Measurements from ENCODE around the gene ROBO1. TPM values are rescaled to one million over a fixed set of nuclear protein-coding genes. Genes with fewer than 3 reads are reported as not detected.
"Not testable (repeated sequence)": the region's sequence is repeated elsewhere in the genome, so short reads cannot be mapped to it uniquely, and the experiment has no call there.

ROBO1 gene
- total and polyA plus RNA-seq, 4 donors: 1.0 to 30.3 (median 3.9) TPM

DNA sequence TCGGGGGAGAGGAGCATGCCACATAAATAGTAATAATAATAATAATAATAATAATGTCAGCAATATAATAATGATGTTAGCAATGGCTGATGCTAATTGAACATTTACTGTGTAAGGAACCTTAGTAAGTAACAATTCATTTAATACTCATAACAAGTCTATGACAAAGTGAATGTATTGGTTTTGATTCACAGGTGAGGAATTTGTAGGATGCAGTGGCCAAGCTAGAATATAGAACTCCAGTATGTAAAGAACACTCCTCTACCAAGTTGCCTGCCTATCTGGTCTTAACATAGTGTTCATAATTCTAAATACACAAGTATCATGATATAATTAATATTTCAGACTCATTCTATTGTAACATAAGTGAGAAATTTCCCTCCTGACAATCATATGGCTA lies 1016.5 kb downstream of the ROBO1 start:
- no peaks in the 10 kb centered on the region for H3K9me3 ChIP-seq (ENCODE audit: control insufficient read depth in 4 of 4, low read length in 3 of 4)
- TF ChIP-seq GABPA (IDR thresholded peaks at IDR 0.05 in 1 of 2, conservative IDR thresholded peaks at IDR 0.05 in 1 of 2) (no peak), FOXA2 (IDR thresholded peaks at IDR 0.05) (no peak), JUND (IDR thresholded peaks at IDR 0.05) (no peak), REST (IDR thresholded peaks at IDR 0.05) (no peak), SP1 (IDR thresholded peaks at IDR 0.05) (no peak), YY1 (IDR thresholded peaks at IDR 0.05) (no peak), NR2F2 (IDR thresholded peaks at IDR 0.05) (no peak), TAF1 (conservative IDR thresholded peaks at IDR 0.05) (no peak), ZBTB33 (IDR thresholded peaks at IDR 0.05) (no peak)
- H3K4me3 ChIP-seq (ENCODE audit: low read depth in 1 of 3, low read length in 3 of 3): no peak overlapping the region
- no peak overlapping the region for H3K9ac ChIP-seq (ENCODE audit: low read depth in 1 of 2, low read length in 2 of 2)
- H3K27ac ChIP-seq (ENCODE audit: low read depth in 1 of 2, low read length in 2 of 2): no peak overlapping the region
- no peak for DNase-seq (ENCODE audit: low spot score)
- H3K36me3 ChIP-seq (ENCODE audit: control insufficient read depth in 4 of 4, insufficient read depth in 3 of 4, low read depth in 1 of 4, low read length in 3 of 4): no peaks in the 10 kb centered on the region
- no peaks in the 10 kb centered on the region for H3K27me3 ChIP-seq (ENCODE audit: control insufficient read depth in 4 of 4, insufficient read depth in 4 of 4, low read length in 3 of 4)
- H3K4me1 ChIP-seq (ENCODE audit: control insufficient read depth in 4 of 4, insufficient read depth in 4 of 4, low read length in 3 of 4): no peaks in the 10 kb centered on the region
- WGBS: 84% methylated on average over 1 of the region's 1 CpG

DNA sequence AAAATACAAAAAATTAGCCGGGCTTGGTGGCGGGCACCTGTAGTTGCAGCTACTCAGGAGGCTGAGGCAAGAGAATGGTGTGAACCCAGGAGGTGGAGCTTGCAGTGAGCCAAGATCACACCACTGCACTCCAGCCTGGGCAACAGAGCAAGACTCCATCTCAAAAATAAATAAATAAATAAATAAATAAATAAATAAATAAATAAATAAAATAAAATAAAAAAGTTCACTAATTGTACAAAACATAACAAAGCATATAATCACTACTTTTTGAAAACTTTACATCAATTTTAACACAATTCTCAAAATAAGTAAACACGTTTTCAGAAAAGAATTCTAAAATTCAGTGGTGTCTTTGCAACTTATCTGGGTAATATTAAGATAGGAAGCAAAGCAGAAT lies 1017.5 kb downstream of the ROBO1 start:
- WGBS: 81% methylated on average over 3 of the region's 3 CpGs
- H3K27ac ChIP-seq (ENCODE audit: low read depth in 1 of 2, low read length in 2 of 2); H3K9ac ChIP-seq (ENCODE audit: low read depth in 1 of 2, low read length in 2 of 2); H3K9me3 ChIP-seq (ENCODE audit: control insufficient read depth in 4 of 4, low read length in 3 of 4); H3K4me1 ChIP-seq (ENCODE audit: control insufficient read depth in 4 of 4, insufficient read depth in 4 of 4, low read length in 3 of 4); H3K36me3 ChIP-seq (ENCODE audit: control insufficient read depth in 4 of 4, insufficient read depth in 3 of 4, low read depth in 1 of 4, low read length in 3 of 4); H3K27me3 ChIP-seq (ENCODE audit: control insufficient read depth in 4 of 4, insufficient read depth in 4 of 4, low read length in 3 of 4); H3K4me3 ChIP-seq (ENCODE audit: low read depth in 1 of 3, low read length in 3 of 3); DNase-seq (ENCODE audit: low spot score): not testable (repeated sequence)

DNA sequence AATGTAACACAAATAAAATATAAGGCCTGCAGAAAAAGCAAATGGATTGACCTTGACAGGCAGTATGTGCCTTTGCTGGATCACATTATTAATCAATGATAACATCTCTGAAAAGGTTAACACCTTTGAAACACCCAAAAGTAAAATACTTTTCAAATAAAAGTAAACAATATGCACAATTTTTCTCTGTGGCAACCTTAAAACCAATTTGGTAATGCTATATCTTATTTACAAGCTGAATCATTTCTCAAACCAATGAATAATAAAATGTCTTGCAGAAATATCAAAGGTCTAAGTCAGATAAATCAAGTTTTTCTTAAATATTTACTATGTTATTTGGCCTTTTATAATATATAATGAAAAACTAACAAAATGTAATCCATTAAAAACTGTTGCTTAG lies 1018.7 kb downstream of the ROBO1 start:
- Histone ChIP-seq H3K4me3 (ENCODE audit: low read depth in 1 of 3, low read length in 3 of 3) (no peak overlapping the region), H3K27me3 (ENCODE audit: control insufficient read depth in 4 of 4, insufficient read depth in 4 of 4, low read length in 3 of 4) (no peaks in the 10 kb centered on the region), H3K36me3 (ENCODE audit: control insufficient read depth in 4 of 4, insufficient read depth in 3 of 4, low read depth in 1 of 4, low read length in 3 of 4) (no peaks in the 10 kb centered on the region), H3K9ac (ENCODE audit: low read depth in 1 of 2, low read length in 2 of 2) (no peak overlapping the region), H3K27ac (ENCODE audit: low read depth in 1 of 2, low read length in 2 of 2) (no peak overlapping the region), H3K9me3 (ENCODE audit: control insufficient read depth in 4 of 4, low read length in 3 of 4) (no peaks in the 10 kb centered on the region), H3K4me1 (ENCODE audit: control insufficient read depth in 4 of 4, insufficient read depth in 4 of 4, low read length in 3 of 4) (no peaks in the 10 kb centered on the region)
- no peak for DNase-seq (ENCODE audit: low spot score)
- TF ChIP-seq FOXA2 (IDR thresholded peaks at IDR 0.05): no peak
- no peak for TF ChIP-seq TAF1 (conservative IDR thresholded peaks at IDR 0.05)
- TF ChIP-seq SP1 (IDR thresholded peaks at IDR 0.05): no peak
- TF ChIP-seq, protein P1, sequence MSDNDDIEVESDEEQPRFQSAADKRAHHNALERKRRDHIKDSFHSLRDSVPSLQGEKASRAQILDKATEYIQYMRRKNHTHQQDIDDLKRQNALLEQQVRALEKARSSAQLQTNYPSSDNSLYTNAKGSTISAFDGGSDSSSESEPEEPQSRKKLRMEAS (IDR thresholded peaks at IDR 0.05): no peak
- TF ChIP-seq EGR1 (IDR thresholded peaks at IDR 0.05; ENCODE audit: low read depth in 2 of 2): no peak
- TF ChIP-seq FOXA1 (IDR thresholded peaks at IDR 0.05): no peak
- no peak for TF ChIP-seq HNF4A (conservative IDR thresholded peaks at IDR 0.05)
- no peak for TF ChIP-seq RAD21 (IDR thresholded peaks at IDR 0.05)
- TF ChIP-seq JUND (IDR thresholded peaks at IDR 0.05): no peak
- TF ChIP-seq RXRA (IDR thresholded peaks at IDR 0.05): no peak
- no peak for TF ChIP-seq YY1 (IDR thresholded peaks at IDR 0.05)
- no peak for TF ChIP-seq REST (IDR thresholded peaks at IDR 0.05)
- TF ChIP-seq NR2F2 (IDR thresholded peaks at IDR 0.05): no peak
- TF ChIP-seq ATF3 (IDR thresholded peaks at IDR 0.05): no peak
- no peak for TF ChIP-seq HNF4G (IDR thresholded peaks at IDR 0.05)
- no peak for TF ChIP-seq ZBTB33 (IDR thresholded peaks at IDR 0.05)
